Fibroblast of lung (primary cell): ENCODE results near the gene ATP2B2.

Experiments
- EZH2 ChIP-seq: IDR thresholded peaks from 2 replicates; pipeline ENCODE4 v1.5.1; 2012; ENCODE audit warnings: low read length, control low read depth, mild to moderate bottlenecking; ENCODE audit errors: missing control alignments
- TF ChIP-seq, protein P1 (sequence below), 2 donors: IDR thresholded peaks in 1 of 2; conservative IDR thresholded peaks in 1 of 2; 1 replicate in 1 of 2; 2 replicates in 1 of 2; pipeline ENCODE4 v1.5.1; 2011 to 2012; ENCODE audit warnings: low read length in 2 of 2, control low read depth in 1 of 2, inconsistent platforms in 1 of 2, low read depth in 1 of 2, mild to moderate bottlenecking in 1 of 2

- TF ChIP-seq, protein P1, sequence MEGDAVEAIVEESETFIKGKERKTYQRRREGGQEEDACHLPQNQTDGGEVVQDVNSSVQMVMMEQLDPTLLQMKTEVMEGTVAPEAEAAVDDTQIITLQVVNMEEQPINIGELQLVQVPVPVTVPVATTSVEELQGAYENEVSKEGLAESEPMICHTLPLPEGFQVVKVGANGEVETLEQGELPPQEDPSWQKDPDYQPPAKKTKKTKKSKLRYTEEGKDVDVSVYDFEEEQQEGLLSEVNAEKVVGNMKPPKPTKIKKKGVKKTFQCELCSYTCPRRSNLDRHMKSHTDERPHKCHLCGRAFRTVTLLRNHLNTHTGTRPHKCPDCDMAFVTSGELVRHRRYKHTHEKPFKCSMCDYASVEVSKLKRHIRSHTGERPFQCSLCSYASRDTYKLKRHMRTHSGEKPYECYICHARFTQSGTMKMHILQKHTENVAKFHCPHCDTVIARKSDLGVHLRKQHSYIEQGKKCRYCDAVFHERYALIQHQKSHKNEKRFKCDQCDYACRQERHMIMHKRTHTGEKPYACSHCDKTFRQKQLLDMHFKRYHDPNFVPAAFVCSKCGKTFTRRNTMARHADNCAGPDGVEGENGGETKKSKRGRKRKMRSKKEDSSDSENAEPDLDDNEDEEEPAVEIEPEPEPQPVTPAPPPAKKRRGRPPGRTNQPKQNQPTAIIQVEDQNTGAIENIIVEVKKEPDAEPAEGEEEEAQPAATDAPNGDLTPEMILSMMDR (conservative IDR thresholded peaks at IDR 0.05 in 1 of 2, IDR thresholded peaks at IDR 0.05 in 1 of 2; ENCODE audit: low read depth in 1 of 2, low read length in 2 of 2) = no peak
- TF ChIP-seq EZH2 = no peak
Measured at GRCh38 chr3:10308678-10309077, 196.7 kb downstream of the ATP2B2 start.
